Measurements from ENCODE around the gene SKOR1. TPM values are rescaled to one million over a fixed set of nuclear protein-coding genes. Genes with fewer than 3 reads are reported as not detected.

SKOR1 gene
- total RNA-seq, 1 experiment from 2014 or later, result 0.13 TPM

DNA sequence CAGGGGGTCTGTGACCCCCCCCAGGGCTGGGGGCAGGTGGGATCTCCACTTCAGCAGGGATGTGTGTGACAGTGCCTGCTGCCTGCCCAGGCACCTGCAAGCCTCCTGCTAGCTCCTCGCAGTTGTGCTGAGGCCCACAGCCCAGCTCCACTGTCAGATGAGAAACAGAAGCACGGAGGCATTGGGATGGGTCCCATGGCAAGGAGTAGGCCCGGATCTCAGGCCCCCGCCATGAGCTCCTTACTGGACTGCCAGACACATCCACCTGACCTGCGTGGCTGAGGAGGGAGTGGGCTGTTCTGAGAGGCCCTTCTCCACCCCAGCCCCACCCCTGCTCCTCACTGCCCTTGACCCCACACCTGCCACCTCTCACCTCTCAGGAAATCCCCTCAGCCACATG lies 18.2 kb upstream of the SKOR1 start:
- no peak overlapping the region for H4K5ac ChIP-seq (ENCODE audit: insufficient read length, low read depth, low read length)
- H3K27ac ChIP-seq (ENCODE audit: insufficient read length, low read depth, low read length), result no peak overlapping the region
- peaks cover 2% of the 10 kb centered on the region; the same call in 1 of the 2 replicates for H3K4me1 ChIP-seq (ENCODE audit: insufficient read depth, low read length)
- H3K18ac ChIP-seq (ENCODE audit: insufficient read length, low read depth, low read length), result no peak overlapping the region
- no peak overlapping the region for H2AK5ac ChIP-seq (ENCODE audit: insufficient read length, low read length)
- no peak overlapping the region for H4K91ac ChIP-seq (ENCODE audit: insufficient read length, low read depth, low read length)
- H3K79me1 ChIP-seq (ENCODE audit: insufficient read depth, low read depth, low read length, poor library complexity, severe bottlenecking), result no peaks in the 10 kb centered on the region
- H2BK20ac ChIP-seq (ENCODE audit: low read depth, low read length, poor library complexity, severe bottlenecking), result no peak overlapping the region
- Mint-ChIP-seq H3K4me1 (peaks cover 17 to 30% of the 10 kb centered on the region in 2 experiments), H3K27me3 (ENCODE audit: low read depth) (no peaks in the 10 kb centered on the region; the same call in 1 of the 2 replicates), H3K4me3 (no peak overlapping the region), H3K9me3 (no peaks in the 10 kb centered on the region), H3K36me3 (ENCODE audit: insufficient read depth in 1 of 3, low read depth in 3 of 3) (no peaks in the 10 kb centered on the region), H3K27ac (peak overlapping the region in 1 of 3 experiments; percentile 64; a peak in 1 of 7 replicates)
- no peak overlapping the region for H2BK12ac ChIP-seq (ENCODE audit: insufficient read length, low read depth, low read length)
- TF ChIP-seq CTCF (conservative IDR thresholded peaks at IDR 0.05), result no peak
- H3K14ac ChIP-seq (ENCODE audit: insufficient read depth, low read length), result no peak overlapping the region
- no peaks in the 10 kb centered on the region for H3K23me2 ChIP-seq (ENCODE audit: insufficient read length, low read depth, low read length, poor library complexity, severe bottlenecking)
- no peak overlapping the region for H4K8ac ChIP-seq (replicated peaks; ENCODE audit: insufficient read length, low read depth, low read length)
- peak; percentile 20 for DNase-seq
- H3K79me2 ChIP-seq (ENCODE audit: insufficient read depth, low read length), result no peaks in the 10 kb centered on the region
- H2BK120ac ChIP-seq (ENCODE audit: low read depth, low read length, poor library complexity, severe bottlenecking), result no peak overlapping the region
- no peaks in the 10 kb centered on the region for H4K20me1 ChIP-seq (ENCODE audit: control insufficient read depth, insufficient read depth, insufficient read length)
- no peak overlapping the region for H3K23ac ChIP-seq (ENCODE audit: insufficient read length, low read depth, low read length)
- H3K4me2 ChIP-seq (ENCODE audit: insufficient read depth, insufficient read length, low read length), result no peak overlapping the region
- H3K27me3 ChIP-seq (ENCODE audit: insufficient read depth, low read length), result no peaks in the 10 kb centered on the region
- no peak overlapping the region for H2BK15ac ChIP-seq (ENCODE audit: low read depth, low read length)
- H3K9ac ChIP-seq (ENCODE audit: extremely low read depth, insufficient read length, low read length), result no peak overlapping the region
- WGBS (ENCODE audit: extremely low coverage, insufficient read length, low lambda C conversion rate), result no CpG with 5 or more reads among the region's 5 CpGs
- H3T11ph ChIP-seq (ENCODE audit: low read length), result no peak overlapping the region
- no peaks in the 10 kb centered on the region for H3K9me3 ChIP-seq (ENCODE audit: control insufficient read depth, low read depth, low read length)
- H2AFZ ChIP-seq (ENCODE audit: low read length), result no peak overlapping the region
- H2BK5ac ChIP-seq (ENCODE audit: insufficient read length, low read length), result no peak overlapping the region
- no peak overlapping the region for H3K4ac ChIP-seq (ENCODE audit: low read depth, low read length)
- H3K56ac ChIP-seq (ENCODE audit: insufficient read length, low read depth, low read length), result no peak overlapping the region
